A549 treated with Hydrocortisone at 1 μM for 4 hours (cell line): ENCODE measurements around the gene WRAP53. TPM values are rescaled to one million over a fixed set of nuclear protein-coding genes. Genes with fewer than 3 reads are reported as not detected.

Source experiments
- total RNA-seq: library from RNA; stranded (reverse); fragments of 200-300 nt; extraction: Qiagen RNA extraction; gene quantifications from 5 replicates; pipeline ENCODE4 v1.2.3, GENCODE V29; 2022

Gene WRAP53
- 33.5 to 44.7 TPM (median 38.0 TPM) in 5 replicates for total RNA-seq

GRCh38 chr17:7687908-7688807 lies at the start of gene WRAP53:
Gene WRAP53, plus strand, starts transcription at chr17:7688477. Its CDS starts 172 bp downstream, at chr17:7688649.

GRCh38 chr17:7650509-7651096 lies 37.7 kb upstream of the WRAP53 start, which contains the start of gene ATP1B2:
Gene ATP1B2, plus strand, starts transcription at chr17:7650926. Its CDS starts 593 bp downstream, at chr17:7651519.

DNA sequence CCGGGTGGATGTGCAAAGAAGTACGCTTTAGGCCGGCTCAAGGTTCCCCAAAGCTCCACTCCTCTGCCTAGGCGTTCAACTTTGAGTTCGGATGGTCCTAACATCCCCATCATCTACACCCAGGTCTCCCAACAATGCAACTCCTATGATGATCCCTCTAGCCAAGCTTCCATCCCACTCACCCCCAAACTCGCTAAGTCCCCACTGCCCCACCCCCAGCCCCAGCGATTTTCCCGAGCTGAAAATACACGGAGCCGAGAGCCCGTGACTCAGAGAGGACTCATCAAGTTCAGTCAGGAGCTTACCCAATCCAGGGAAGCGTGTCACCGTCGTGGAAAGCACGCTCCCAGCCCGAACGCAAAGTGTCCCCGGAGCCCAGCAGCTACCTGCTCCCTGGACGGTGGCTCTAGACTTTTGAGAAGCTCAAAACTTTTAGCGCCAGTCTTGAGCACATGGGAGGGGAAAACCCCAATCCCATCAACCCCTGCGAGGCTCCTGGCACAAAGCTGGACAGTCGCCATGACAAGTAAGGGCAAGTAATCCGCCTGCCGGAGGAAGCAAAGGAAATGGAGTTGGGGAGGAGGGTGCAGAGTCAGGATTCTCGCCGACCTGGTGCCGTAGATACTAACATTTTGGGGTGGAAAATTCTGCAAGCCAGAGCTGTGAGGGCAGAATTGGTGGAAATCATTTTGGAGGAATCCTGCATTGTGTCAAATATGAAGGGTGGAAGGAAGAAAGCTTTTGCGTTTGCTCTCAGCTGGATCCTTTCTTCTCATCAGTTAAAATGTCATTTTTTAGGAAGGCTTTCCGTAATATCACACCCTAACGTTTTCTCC lies 987 bp upstream of the WRAP53 start, which contains the start of gene TP53:
Gene TP53 (minus strand): TSS at position 419 of the 836 bp plus-strand sequence. CDS start 10,896 bp downstream, outside the sequence.

DNA sequence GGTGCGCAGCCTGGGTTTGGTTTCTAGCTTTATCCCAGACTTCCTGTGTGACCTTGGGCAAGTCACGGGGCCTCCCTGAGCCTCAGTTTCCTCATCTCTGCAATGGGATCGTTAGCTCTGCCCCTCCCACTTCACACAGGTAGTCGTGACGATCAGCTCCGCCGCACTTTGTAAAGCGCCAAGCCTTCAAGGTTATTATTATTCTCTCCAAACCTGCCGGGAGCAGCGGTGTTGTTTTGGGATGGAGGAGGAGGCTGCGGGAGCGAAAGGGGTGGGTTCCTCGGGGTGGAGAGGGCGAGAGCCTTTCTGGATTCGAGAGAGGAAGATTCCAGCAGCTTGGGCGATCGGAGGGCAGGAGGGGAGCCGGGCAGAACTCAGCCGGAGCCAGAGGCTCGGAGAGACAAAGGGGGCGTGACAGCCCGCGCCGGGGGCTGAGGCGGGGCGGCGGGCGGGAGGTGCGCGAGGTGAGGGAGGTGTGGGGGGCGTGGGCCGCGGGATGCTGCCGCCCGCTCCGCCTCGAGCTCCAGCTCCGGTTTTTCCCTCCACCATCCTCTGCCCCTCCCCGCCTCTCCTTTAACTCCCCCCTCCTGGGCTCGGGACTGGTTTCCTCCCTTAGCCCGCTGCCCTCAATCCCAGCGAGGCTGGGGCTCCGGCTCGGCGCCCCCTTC lies 16.5 kb downstream of the WRAP53 start, which contains the start of gene EFNB3:
Gene EFNB3 (plus strand): TSS at position 602 of the 668 bp plus-strand sequence. CDS start 397 bp downstream, outside the sequence.

GRCh38 chr17:7716901-7717755 lies 28.9 kb downstream of the WRAP53 start, which contains the start of gene DNAH2:
Gene DNAH2, plus strand, starts transcription at chr17:7717744. Its CDS starts 1,991 bp downstream, at chr17:7719735.

Other genes starting within 250 kb of the WRAP53 start
- 0.93 to 1.1 TPM (median 1.0 TPM) in 5 replicates for gene FGF11, start 249.0 kb upstream of the WRAP53 start, total RNA-seq
- 7.0 to 11.7 TPM (median 9.1 TPM) in 5 replicates for gene CHRNB1, start 243.4 kb upstream of the WRAP53 start, total RNA-seq
- 20.4 to 26.9 TPM (median 24.8 TPM) in 5 replicates for gene ZBTB4, start 208.8 kb upstream of the WRAP53 start, total RNA-seq
- not detected in 5 replicates for gene SLC35G6, start 207.0 kb upstream of the WRAP53 start, total RNA-seq
- 70.3 to 86.1 TPM (median 78.6 TPM) in 5 replicates for gene POLR2A, start 204.1 kb upstream of the WRAP53 start, total RNA-seq
- gene TNFSF12, start 139.4 kb upstream of the WRAP53 start, total RNA-seq, result 9.9 to 13.2 TPM (median 11.0 TPM) in 5 replicates
- gene TNFSF13, start 129.7 kb upstream of the WRAP53 start, total RNA-seq, result 0.78 to 1.1 TPM (median 0.91 TPM) in 5 replicates
- 88.8 to 103 TPM (median 95.8 TPM) in 5 replicates for gene SENP3, start 126.6 kb upstream of the WRAP53 start, total RNA-seq
- 25.7 to 33.1 TPM (median 28.3 TPM) in 5 replicates for gene CD68, start 108.8 kb upstream of the WRAP53 start, total RNA-seq
- gene MPDU1, start 104.6 kb upstream of the WRAP53 start, total RNA-seq, result 109 to 162 TPM (median 117 TPM) in 5 replicates
- gene SOX15, start 98.4 kb upstream of the WRAP53 start, total RNA-seq, result 0.16 to 0.36 TPM (median 0.25 TPM) in 5 replicates
- gene FXR2, start 73.6 kb upstream of the WRAP53 start, total RNA-seq, result 52.5 to 56.7 TPM (median 54.4 TPM) in 5 replicates
- 60.0 to 88.9 TPM (median 79.2 TPM) in 5 replicates for gene SAT2, start 60.7 kb upstream of the WRAP53 start, total RNA-seq
- gene SHBG, start 58.3 kb upstream of the WRAP53 start, total RNA-seq, result 0.35 to 0.85 TPM (median 0.60 TPM) in 5 replicates
- 0.15 to 0.37 TPM (median 0.27 TPM) in 5 replicates for gene ATP1B2, start 37.6 kb upstream of the WRAP53 start, total RNA-seq
- 42.4 to 47.4 TPM (median 42.4 TPM) in 5 replicates for gene TP53, start 987 bp upstream of the WRAP53 start, total RNA-seq
- gene EFNB3, start 16.7 kb downstream of the WRAP53 start, total RNA-seq, result 1.1 to 1.4 TPM (median 1.3 TPM) in 5 replicates
- 0.01 to 0.08 TPM (median 0.02 TPM) in 5 replicates for gene DNAH2, start 29.3 kb downstream of the WRAP53 start, total RNA-seq
- 9.9 to 18.2 TPM (median 14.1 TPM) in 5 replicates for gene KDM6B, start 145.7 kb downstream of the WRAP53 start, total RNA-seq
- 0.51 to 1.5 TPM (median 0.66 TPM) in 5 replicates for gene TMEM88, start 166.6 kb downstream of the WRAP53 start, total RNA-seq
- gene NAA38, start 169.1 kb downstream of the WRAP53 start, total RNA-seq, result 139 to 244 TPM (median 211 TPM) in 5 replicates
- gene CYB5D1, start 169.5 kb downstream of the WRAP53 start, total RNA-seq, result 18.7 to 23.0 TPM (median 19.4 TPM) in 5 replicates
- gene CHD3, start 200.3 kb downstream of the WRAP53 start, total RNA-seq, result 53.0 to 71.6 TPM (median 60.6 TPM) in 5 replicates
- 1.00 to 3.4 TPM (median 1.4 TPM) in 5 replicates for gene RNF227, start 227.8 kb downstream of the WRAP53 start, total RNA-seq
- gene KCNAB3, start 241.4 kb downstream of the WRAP53 start, total RNA-seq, result 1.9 to 2.9 TPM (median 2.7 TPM) in 5 replicates
- 302 to 325 TPM (median 321 TPM) in 5 replicates for gene TRAPPC1, start 243.5 kb downstream of the WRAP53 start, total RNA-seq
- 38.2 to 41.1 TPM (median 40.0 TPM) in 5 replicates for gene CNTROB, start 243.7 kb downstream of the WRAP53 start, total RNA-seq